ENCODE measurements around the gene STK11IP. TPM values are rescaled to one million over a fixed set of nuclear protein-coding genes. Genes with fewer than 3 reads are reported as not detected.

The STK11IP gene
- total RNA-seq, 1 experiment from 2014 or later, result 45.0 TPM

GRCh38 chr2:219630770-219631405, 33.2 kb downstream of the STK11IP start:
- ChIA-PET RAD21 (ENCODE audit: low non-redundant PET in 1 of 2, low total read pairs in 2 of 2, uncharacterized antibody in 2 of 2, unreplicated experiment in 2 of 2) (no interaction called here), POLR2A (no interaction called here), CTCF (no interaction called here)
- no peak for TF ChIP-seq SRF (IDR thresholded peaks at IDR 0.05; ENCODE audit: low read depth)
- no peak for TF ChIP-seq ATF3 (IDR thresholded peaks at IDR 0.05)
- no peak for TF ChIP-seq EZH2 (IDR thresholded peaks at IDR 0.05)
- TF ChIP-seq ZFX (IDR thresholded peaks at IDR 0.05), result no peak
- TF ChIP-seq POLR2AphosphoS5 (IDR thresholded peaks at IDR 0.05; ENCODE audit: low read depth, low read length), result no peak
- TF ChIP-seq FOSL1 (IDR thresholded peaks at IDR 0.05; ENCODE audit: low read depth), result no peak
- no peak for TF ChIP-seq CEBPB (IDR thresholded peaks at IDR 0.05; ENCODE audit: low read depth)
- TF ChIP-seq MAX (IDR thresholded peaks at IDR 0.05), result no peak
- TF ChIP-seq SIN3A (IDR thresholded peaks at IDR 0.05; ENCODE audit: low read depth), result no peak
- Histone ChIP-seq H3K79me2 (ENCODE audit: insufficient read depth, low read length) (peaks cover 11% of the 10 kb centered on the region; the same call in 1 of the 2 replicates), H3K9me2 (ENCODE audit: insufficient read depth) (no peaks in the 10 kb centered on the region), H3K4me1 (ENCODE audit: control insufficient read depth in 1 of 2, insufficient read depth in 2 of 2, low read length in 2 of 2) (peaks cover 4 to 32% of the 10 kb centered on the region in 2 experiments; a peak in 3 of 4 replicates), H4K20me1 (ENCODE audit: insufficient read depth) (no peaks in the 10 kb centered on the region), H3K9ac (ENCODE audit: low read length) (no peak overlapping the region), H3K4me3 (replicated peaks in 1 of 2; ENCODE audit: low read depth in 1 of 2, low read length in 2 of 2) (no peak overlapping the region), H3K9me3 (ENCODE audit: control insufficient read depth in 1 of 2, insufficient read depth in 1 of 2, low read depth in 1 of 2, low read length in 2 of 2) (no peaks in the 10 kb centered on the region), H2AFZ (ENCODE audit: low read depth, low read length, poor library complexity, severe bottlenecking) (no peak overlapping the region), H3K36me3 (ENCODE audit: control insufficient read depth in 1 of 2, insufficient read depth in 2 of 2, low read length in 2 of 2) (0 out of 4 replicates have a peak, but pooled peaks cover 0 to 9% of the 10 kb centered on the region in 2 experiments), H3K4me2 (ENCODE audit: low read length) (no peak overlapping the region), H3K27me3 (ENCODE audit: insufficient read depth, low read length) (no peaks in the 10 kb centered on the region), H3K27ac (ENCODE audit: low read depth, low read length) (no peak overlapping the region)
- DNase-seq (ENCODE audit: low read depth, low spot score), result no peak
- no TSS peak for BruUV-seq (replicated peaks)
- intact Hi-C loops (cut with micrococcal nuclease), result no loop called here
- no peak for ATAC-seq

- Histone ChIP-seq H4K20me1 (ENCODE audit: insufficient read depth) (no peaks in the 10 kb centered on the region), H3K36me3 (ENCODE audit: control insufficient read depth in 1 of 2, insufficient read depth in 2 of 2, low read length in 2 of 2) (0 out of 4 replicates have a peak, but pooled peaks cover 0 to 9% of the 10 kb centered on the region in 2 experiments), H3K4me2 (ENCODE audit: low read length) (no peak overlapping the region), H3K4me1 (ENCODE audit: control insufficient read depth in 1 of 2, insufficient read depth in 2 of 2, low read length in 2 of 2) (peaks cover 4 to 30% of the 10 kb centered on the region in 2 experiments; a peak in 3 of 4 replicates), H3K9ac (ENCODE audit: low read length) (no peak overlapping the region), H3K9me3 (ENCODE audit: control insufficient read depth in 1 of 2, insufficient read depth in 1 of 2, low read depth in 1 of 2, low read length in 2 of 2) (no peaks in the 10 kb centered on the region), H3K9me2 (ENCODE audit: insufficient read depth) (no peaks in the 10 kb centered on the region), H3K27ac (ENCODE audit: low read depth, low read length) (no peak overlapping the region), H2AFZ (ENCODE audit: low read depth, low read length, poor library complexity, severe bottlenecking) (no peak overlapping the region), H3K27me3 (ENCODE audit: insufficient read depth, low read length) (no peaks in the 10 kb centered on the region), H3K4me3 (replicated peaks in 1 of 2; ENCODE audit: low read depth in 1 of 2, low read length in 2 of 2) (no peak overlapping the region), H3K79me2 (ENCODE audit: insufficient read depth, low read length) (peaks cover 11% of the 10 kb centered on the region; the same call in 1 of the 2 replicates)
- BruUV-seq (replicated peaks), result no TSS peak
- TF ChIP-seq CEBPB (IDR thresholded peaks at IDR 0.05; ENCODE audit: low read depth) (no peak), ZFX (IDR thresholded peaks at IDR 0.05) (no peak), EGR1 (IDR thresholded peaks at IDR 0.05; ENCODE audit: low read depth) (no peak), SRF (IDR thresholded peaks at IDR 0.05; ENCODE audit: low read depth) (no peak), ZNF274 (IDR thresholded peaks at IDR 0.05; ENCODE audit: low read depth, low read length) (no peak), POLR2A (IDR thresholded peaks at IDR 0.05; ENCODE audit: borderline replicate concordance, extremely low read depth, insufficient read depth, insufficient read length) (no peak), CBX3 (IDR thresholded peaks at IDR 0.05; ENCODE audit: low read depth) (no peak)
- intact Hi-C loops (cut with micrococcal nuclease), result no loop called here
- ChIA-PET POLR2A (no interaction called here), RAD21 (ENCODE audit: low non-redundant PET in 1 of 2, low total read pairs in 2 of 2, uncharacterized antibody in 2 of 2, unreplicated experiment in 2 of 2) (no interaction called here), CTCF (no interaction called here)
- no peak for DNase-seq (ENCODE audit: low read depth, low spot score)
- ATAC-seq, result no peak
Observed at GRCh38 chr2:219631406-219631891, 33.8 kb downstream of the STK11IP start.

Data from HCT116 (cell line).